Bone marrow (tissue), 2 donors: ENCODE data around the gene ZNF672.

ENCODE experiments used
- DNase-seq, 2 donors: peaks; one replicate each; lab custom pipeline; 2025; lab: John Stamatoyannopoulos, UW

Gene ZNF672

DNA sequence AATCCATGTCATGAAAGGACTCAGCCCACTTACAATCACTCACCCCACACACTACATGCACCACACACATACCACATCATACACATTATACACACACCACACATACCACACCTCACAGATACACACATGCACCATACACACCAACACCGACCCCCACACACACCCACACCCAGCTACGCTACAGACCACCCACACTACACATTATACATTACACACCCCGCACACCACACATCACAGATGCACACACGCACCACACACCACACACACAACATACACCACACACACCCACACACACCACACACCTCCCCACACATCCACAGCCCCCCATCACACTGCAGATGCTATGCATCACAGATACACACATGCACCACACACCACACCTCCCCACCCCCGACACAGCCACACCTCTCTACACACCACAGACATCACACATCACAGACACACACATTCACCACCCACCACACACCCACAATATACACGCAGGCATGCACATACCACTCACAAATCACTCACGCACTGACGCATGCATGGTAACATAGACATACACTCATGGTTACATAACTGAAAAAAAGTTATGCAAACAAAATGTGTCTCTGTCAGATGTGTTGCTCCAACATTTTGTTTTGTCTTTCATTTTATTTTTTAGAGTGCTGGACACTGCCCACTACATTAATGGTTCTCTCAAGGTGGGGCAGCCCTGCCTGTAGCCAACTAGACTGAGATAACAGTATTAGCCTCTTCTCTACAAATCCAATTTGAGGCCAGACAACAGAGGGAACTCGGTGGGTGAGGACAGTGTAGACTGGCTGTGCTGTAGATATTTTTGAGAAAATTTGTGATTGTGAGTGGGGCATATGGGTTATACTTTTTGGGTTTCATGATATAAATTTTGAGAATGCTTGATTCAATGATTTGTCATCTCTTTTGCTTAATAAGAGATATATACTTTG is 52.8 kb downstream of the ZNF672 start:
- no peak for DNase-seq

DNA sequence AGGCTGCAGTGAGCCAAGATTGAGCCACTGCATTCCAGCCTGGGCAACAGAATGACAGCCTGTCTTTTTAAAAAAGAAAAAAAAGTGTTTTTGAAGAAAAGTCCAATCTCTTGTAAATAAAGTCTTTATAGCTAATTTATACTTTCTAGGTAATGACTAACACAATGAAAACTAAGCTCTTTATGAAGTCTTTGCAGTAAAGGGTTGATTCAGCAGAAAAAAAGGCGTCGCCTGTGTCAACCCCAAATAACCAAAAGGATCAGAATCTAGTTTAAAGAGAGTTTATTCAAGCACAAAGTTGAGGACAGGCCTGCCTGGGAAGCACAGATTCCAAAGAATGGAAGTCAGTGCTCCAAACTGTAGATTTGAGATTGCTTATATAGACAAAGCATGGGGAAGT is 53.7 kb downstream of the ZNF672 start:
- DNase-seq, result no peak

DNA sequence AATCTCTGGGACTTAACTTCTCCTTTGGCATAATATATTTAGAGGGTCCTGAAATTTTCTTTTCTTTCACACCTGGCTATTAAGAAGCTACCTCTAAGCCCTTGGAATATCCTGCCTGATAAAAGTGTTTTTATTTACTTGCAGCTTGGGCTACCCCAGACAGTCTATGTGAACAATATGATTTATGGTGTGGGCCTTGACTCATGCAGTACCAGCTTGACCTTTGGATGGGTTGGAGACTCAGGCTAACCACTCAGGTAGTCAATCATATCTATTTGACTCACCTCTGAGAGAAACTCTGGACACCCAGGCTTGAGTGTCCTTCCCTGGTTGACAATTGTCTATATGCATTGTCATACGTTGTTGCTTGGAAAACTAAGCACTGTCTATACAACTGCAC is 54.6 kb downstream of the ZNF672 start:
- DNase-seq, result no peak

DNA sequence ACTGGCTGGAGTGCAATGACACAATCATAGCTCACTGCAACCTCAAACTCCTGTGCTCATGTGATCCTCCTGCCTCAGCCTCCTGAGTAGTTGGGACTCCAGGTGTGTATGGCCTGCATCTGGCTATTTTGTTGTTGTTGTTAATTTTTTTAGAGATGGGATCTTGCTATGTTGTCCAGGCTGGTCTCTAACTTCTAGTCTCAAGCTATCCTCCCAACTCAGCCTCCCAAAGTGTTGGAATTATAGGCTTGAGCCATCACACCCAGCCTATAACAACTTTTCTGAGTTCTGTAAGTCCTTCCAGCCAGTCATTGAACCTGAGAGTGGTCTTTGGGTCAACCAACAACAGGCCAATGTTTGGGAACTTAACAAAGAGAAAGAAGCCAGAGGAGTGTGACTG is 56.8 kb downstream of the ZNF672 start:
- DNase-seq, result no peak

DNA sequence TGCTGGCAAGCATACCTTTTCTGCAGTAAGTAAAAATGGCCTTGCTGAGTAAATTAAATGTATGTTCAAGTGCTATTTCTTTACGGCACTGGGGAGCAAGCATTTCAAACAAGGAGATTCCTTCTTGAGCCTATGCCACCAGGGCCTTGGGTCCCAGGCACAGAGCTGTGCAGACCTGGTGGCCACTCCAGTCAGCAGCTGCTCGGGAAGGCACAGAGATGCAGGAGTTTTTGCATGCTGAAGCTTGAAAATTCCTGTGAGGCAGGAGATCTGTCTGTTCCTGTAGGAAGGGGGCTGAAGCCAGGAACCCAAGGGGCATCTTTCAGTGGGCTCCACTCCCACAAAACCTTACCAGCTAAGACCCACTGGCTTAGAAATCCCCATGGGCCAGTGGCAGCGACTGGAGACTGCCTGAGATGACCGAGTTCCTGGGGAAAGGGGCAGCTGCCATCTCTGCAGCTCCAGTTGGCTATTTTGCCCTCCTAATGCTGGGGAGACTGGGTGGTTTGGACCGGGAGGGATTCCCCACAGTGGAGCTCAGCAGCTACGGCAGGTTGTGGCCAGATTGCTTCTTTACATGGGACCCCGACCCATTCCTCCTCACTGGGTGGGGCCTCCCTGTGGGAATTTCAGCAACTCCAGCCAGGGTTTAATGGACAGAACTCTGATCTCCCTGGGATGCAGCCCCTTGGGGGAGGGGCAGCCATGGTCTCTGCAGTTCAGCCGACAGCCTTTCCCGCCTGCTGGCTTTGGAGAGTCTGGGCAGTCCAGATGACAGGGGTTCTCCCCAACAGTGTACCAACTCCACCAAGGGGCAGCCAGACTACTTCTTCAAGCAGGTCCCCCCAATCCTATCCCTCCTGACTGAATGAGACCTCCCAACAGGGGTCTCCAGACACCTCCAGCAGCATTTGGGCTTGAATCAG is 59.7 kb downstream of the ZNF672 start:
- no peak for DNase-seq
